HCT116 (cell line): ENCODE results near the gene LCN6. TPM values are rescaled to one million over a fixed set of nuclear protein-coding genes. Genes with fewer than 3 reads are reported as not detected.

Experiments
- ATAC-seq: fragments of 200-7000 bp; cut with Tn5 transposase; 2 replicates; pipeline ENCODE4 v1.9.1; 2020; ENCODE audit warnings: mild to moderate bottlenecking, moderate library complexity
- BruUV-seq: library from RNA; stranded (reverse); fragments of 400-500 nt; replicated peaks from 2 replicates; lab custom pipeline; 2021; lab: Mats Ljungman, UMichigan
- CTCF ChIA-PET: fragments of 300-600 bp; sonication (Branson Sonifier 250); formaldehyde crosslinking; loops from one replicate; lab custom pipeline; 2021; ENCODE audit warnings: antibody characterized with exemption; lab: Charles Lee
- POLR2A ChIA-PET: fragments of 300-600, 350-600 bp; sonication (Branson Sonifier 250); formaldehyde crosslinking; loops from one replicate; lab custom pipeline; 2021; ENCODE audit warnings: antibody characterized with exemption; lab: Charles Lee
- RAD21 ChIA-PET, 2 experiments: fragments of 300-600 bp; sonication (Branson Sonifier 250); formaldehyde crosslinking; loops; one replicate each; lab custom pipeline; 2023; ENCODE audit warnings: low total read pairs in 2 of 2; ENCODE audit not compliant: uncharacterized antibody in 2 of 2, unreplicated experiment in 2 of 2, low non-redundant PET in 1 of 2; lab: Charles Lee
- DNase-seq: peaks from one replicate; pipeline ENCODE4 v3.0.0-alpha.2; 2010; ENCODE audit warnings: low read depth, low spot score
- H2AFZ ChIP-seq: fragments of 200-600 bp; shearing (Covaris generic), sonication (generic); 2 replicates; pipeline ENCODE4 v1.6.1; 2017; ENCODE audit warnings: low read depth, mixed run types, mixed read lengths, antibody characterized with exemption, low read length; ENCODE audit not compliant: poor library complexity, severe bottlenecking
- H3K27ac ChIP-seq: 2 replicates; pipeline ENCODE4 v1.5.1; 2012; ENCODE audit warnings: low read depth, low read length
- H3K27me3 ChIP-seq: fragments of 200-600 bp; sonication (generic); 2 replicates; pipeline ENCODE4 v1.6.1; 2016; ENCODE audit warnings: mixed run types, low read length, mixed read lengths; ENCODE audit not compliant: insufficient read depth
- H3K36me3 ChIP-seq, 2 experiments: fragments of 200-500 bp in 1 of 2; fragments of 200-600 bp in 1 of 2; sonication (Bioruptor generic) in 1 of 2; sonication (generic) in 1 of 2; 2 replicates each; pipeline versions ENCODE4 v1.5.1 to v1.6.1; 2014 to 2016; ENCODE audit warnings: low read length in 2 of 2, inconsistent platforms in 1 of 2, mixed read lengths in 1 of 2, mixed run types in 1 of 2; ENCODE audit not compliant: insufficient read depth in 2 of 2, control insufficient read depth in 1 of 2
- H3K4me1 ChIP-seq, 2 experiments: fragments of 200-600 bp in 1 of 2; sonication (generic) in 1 of 2; 2 replicates each; pipeline versions ENCODE4 v1.5.1 to v1.6.1; 2012 to 2017; ENCODE audit warnings: low read length in 2 of 2, inconsistent platforms in 1 of 2, mild to moderate bottlenecking in 1 of 2, mixed read lengths in 1 of 2, mixed run types in 1 of 2, moderate library complexity in 1 of 2; ENCODE audit not compliant: insufficient read depth in 2 of 2, control insufficient read depth in 1 of 2
- H3K4me2 ChIP-seq: fragments of 200-600 bp; sonication (generic); 2 replicates; pipeline ENCODE4 v1.6.1; 2017; ENCODE audit warnings: mixed run types, low read length, mixed read lengths
- H3K4me3 ChIP-seq, 2 experiments: fragments of 200-600 bp in 1 of 2; sonication (generic) in 1 of 2; replicated peaks in 1 of 2; 2 replicates each; pipeline ENCODE4 v1.5.1; 2011 to 2016; ENCODE audit warnings: low read length in 2 of 2, control low read depth in 1 of 2, low read depth in 1 of 2, mild to moderate bottlenecking in 1 of 2, mixed read lengths in 1 of 2, mixed run types in 1 of 2
- H3K79me2 ChIP-seq: fragments of 200-600 bp; sonication (generic); 2 replicates; pipeline ENCODE4 v1.6.1; 2017; ENCODE audit warnings: mild to moderate bottlenecking, mixed run types, low read length, moderate library complexity, mixed read lengths; ENCODE audit not compliant: insufficient read depth
- H3K9ac ChIP-seq: fragments of 200-600 bp; sonication (generic); 2 replicates; pipeline ENCODE4 v1.6.1; 2016; ENCODE audit warnings: low read length, mixed read lengths
- H3K9me2 ChIP-seq: fragments of 200-600 bp; sonication (generic), shearing (Covaris generic); 2 replicates; pipeline ENCODE4 v1.6.1; 2017; ENCODE audit warnings: mixed run types, mild to moderate bottlenecking, moderate library complexity; ENCODE audit not compliant: insufficient read depth
- H3K9me3 ChIP-seq, 2 experiments: fragments of 200-500 bp in 1 of 2; fragments of 200-600 bp in 1 of 2; sonication (Bioruptor generic) in 1 of 2; sonication (generic) in 1 of 2; 2 replicates each; pipeline ENCODE4 v1.6.1; 2014 to 2017; ENCODE audit warnings: low read length in 2 of 2, mixed read lengths in 2 of 2, inconsistent platforms in 1 of 2, low read depth in 1 of 2, mild to moderate bottlenecking in 1 of 2, mixed run types in 1 of 2, moderate library complexity in 1 of 2; ENCODE audit not compliant: control insufficient read depth in 1 of 2, insufficient read depth in 1 of 2
- H4K20me1 ChIP-seq: fragments of 200-600 bp; sonication (generic), shearing (Covaris generic); 2 replicates; pipeline ENCODE4 v1.6.1; 2017; ENCODE audit warnings: mixed run types, mild to moderate bottlenecking, moderate library complexity; ENCODE audit not compliant: insufficient read depth
- EGR1 ChIP-seq: IDR thresholded peaks from 2 replicates; pipeline ENCODE4 v1.6.1; 2012; ENCODE audit warnings: low read depth
- EZH2 ChIP-seq: fragments of 200-600 bp; sonication (generic); IDR thresholded peaks from 2 replicates; pipeline ENCODE4 v1.6.1; 2017; ENCODE audit warnings: antibody characterized with exemption, mixed run types
- FOSL1 ChIP-seq: IDR thresholded peaks from 2 replicates; pipeline ENCODE4 v1.6.1; 2012; ENCODE audit warnings: low read depth
- JUND ChIP-seq: IDR thresholded peaks from 2 replicates; pipeline ENCODE4 v1.6.1; 2012
- POLR2AphosphoS5 ChIP-seq: IDR thresholded peaks from 2 replicates; pipeline ENCODE4 v1.6.1; 2011; ENCODE audit warnings: mild to moderate bottlenecking, low read depth, low read length, moderate library complexity
- SP1 ChIP-seq: IDR thresholded peaks from 2 replicates; pipeline ENCODE4 v1.6.1; 2012; ENCODE audit warnings: low read depth
- TCF7L2 ChIP-seq: IDR thresholded peaks from 2 replicates; pipeline ENCODE4 v1.7.0; 2011; ENCODE audit warnings: borderline replicate concordance, inconsistent platforms; ENCODE audit not compliant: insufficient read depth, insufficient read length; ENCODE audit errors: extremely low read depth
- intact Hi-C: fragments of 100-400 bp; cut with micrococcal nuclease; formaldehyde crosslinking; loops from 2 replicates; pipeline ENCODE4 v1.10.0; 2022
- total RNA-seq: library from RNA; stranded (reverse); gene quantifications from one replicate; pipeline ENCODE4 v1.2.1, GENCODE V29; 2021; ENCODE audit not compliant: unreplicated experiment
- TF ChIP-seq, protein P1 (sequence below): IDR thresholded peaks from 2 replicates; pipeline ENCODE4 v1.6.1; 2012
- TF ChIP-seq, protein P2 (sequence below): IDR thresholded peaks from 2 replicates; pipeline ENCODE4 v1.6.1; 2012
- TF ChIP-seq, protein P3 (sequence below), 3 experiments: fragments of 200-600 bp in 1 of 3; sonication (generic) in 1 of 3; IDR thresholded peaks in 2 of 3; conservative IDR thresholded peaks in 1 of 3; 2 replicates each; pipeline ENCODE4 v1.5.1; 2012 to 2017; ENCODE audit warnings: low read depth in 2 of 3, low read length in 2 of 3, antibody characterized with exemption in 1 of 3, borderline replicate concordance in 1 of 3, control low read depth in 1 of 3, mild to moderate bottlenecking in 1 of 3, mixed read lengths in 1 of 3, mixed run types in 1 of 3, moderate library complexity in 1 of 3; ENCODE audit not compliant: insufficient read depth in 1 of 3
- TF ChIP-seq, protein P4 (sequence below): IDR thresholded peaks from 2 replicates; pipeline ENCODE4 v1.6.1; 2012; ENCODE audit warnings: low read depth

The LCN6 gene
- total RNA-seq, 1 experiment from 2014 or later: not detected

DNA sequence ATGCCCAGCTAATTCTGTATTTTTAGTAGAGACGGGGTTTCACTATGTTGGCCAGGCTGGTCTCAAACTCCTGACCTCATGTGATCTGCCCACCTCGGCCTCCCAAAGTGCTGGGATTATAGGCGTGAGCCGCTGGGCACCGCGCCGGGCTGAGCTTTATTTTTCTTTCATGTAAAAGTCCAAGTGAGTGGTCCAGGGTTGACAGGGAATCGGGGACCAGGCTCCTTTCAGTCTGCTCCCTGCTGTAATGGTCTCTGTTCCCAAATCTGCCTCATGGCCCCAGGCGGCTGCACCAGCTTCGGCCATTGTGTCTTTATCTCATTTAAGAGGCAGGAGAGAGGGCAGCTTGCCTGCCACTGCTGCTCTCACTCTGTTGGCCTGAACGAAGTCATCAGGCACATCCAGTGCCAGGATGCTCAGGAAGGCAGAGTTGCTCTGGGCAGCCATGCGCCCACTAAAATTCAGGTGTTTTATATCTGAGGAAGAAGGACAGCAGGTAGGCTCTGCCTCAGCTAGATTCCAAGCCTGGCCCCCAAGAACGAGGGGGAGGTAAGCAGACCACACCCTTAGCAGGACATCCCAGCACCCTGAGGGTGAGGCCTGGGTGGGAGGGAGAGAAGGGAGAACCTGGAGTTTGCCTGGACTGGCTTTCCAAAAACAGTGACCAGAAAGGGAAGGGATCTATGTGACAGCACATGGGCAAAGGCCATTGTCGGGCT is 46.1 kb upstream of the LCN6 start:
- no TSS peak for BruUV-seq

More for the DNA sequence above, 46.1 kb upstream of the LCN6 start:
- CTCF ChIA-PET: interaction anchor here (0.9 to 1.3 kb wide), 3 partner anchors 48 to 241 kb away, joined by 4 read pairs; partner anchors contain the start of gene AJM1
- no peaks in the 10 kb centered on the region for H4K20me1 ChIP-seq
- intact Hi-C loops: no loop called here
- peaks cover 12% of the 10 kb centered on the region; the same call in 1 of the 2 replicates for H3K79me2 ChIP-seq
- H3K9ac ChIP-seq: no peak overlapping the region
- no peak overlapping the region for H3K27ac ChIP-seq
- H3K4me2 ChIP-seq: no peak overlapping the region
- no peaks in the 10 kb centered on the region for H3K9me3 ChIP-seq
- POLR2A ChIA-PET: no interaction called here
- H3K27me3 ChIP-seq: no peaks in the 10 kb centered on the region
- no peak overlapping the region for H2AFZ ChIP-seq
- no peaks in the 10 kb centered on the region; a peak in 1 of 4 replicates for H3K36me3 ChIP-seq
- peaks cover 12 to 33% of the 10 kb centered on the region in 2 experiments for H3K4me1 ChIP-seq
- H3K4me3 ChIP-seq: no peak overlapping the region
- RAD21 ChIA-PET: no interaction called here
- ATAC-seq: no peak
- no peak for DNase-seq
- H3K9me2 ChIP-seq: no peaks in the 10 kb centered on the region
- TF ChIP-seq FOSL1 (no peak), JUND (no peak), TCF7L2 (no peak), SP1 (no peak), POLR2AphosphoS5 (no peak), EZH2 (no peak), EGR1 (no peak)
- TF ChIP-seq, protein P1, sequence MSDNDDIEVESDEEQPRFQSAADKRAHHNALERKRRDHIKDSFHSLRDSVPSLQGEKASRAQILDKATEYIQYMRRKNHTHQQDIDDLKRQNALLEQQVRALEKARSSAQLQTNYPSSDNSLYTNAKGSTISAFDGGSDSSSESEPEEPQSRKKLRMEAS: no peak
- TF ChIP-seq, protein P2, sequence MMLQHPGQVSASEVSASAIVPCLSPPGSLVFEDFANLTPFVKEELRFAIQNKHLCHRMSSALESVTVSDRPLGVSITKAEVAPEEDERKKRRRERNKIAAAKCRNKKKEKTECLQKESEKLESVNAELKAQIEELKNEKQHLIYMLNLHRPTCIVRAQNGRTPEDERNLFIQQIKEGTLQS: no peak
- TF ChIP-seq, protein P3, sequence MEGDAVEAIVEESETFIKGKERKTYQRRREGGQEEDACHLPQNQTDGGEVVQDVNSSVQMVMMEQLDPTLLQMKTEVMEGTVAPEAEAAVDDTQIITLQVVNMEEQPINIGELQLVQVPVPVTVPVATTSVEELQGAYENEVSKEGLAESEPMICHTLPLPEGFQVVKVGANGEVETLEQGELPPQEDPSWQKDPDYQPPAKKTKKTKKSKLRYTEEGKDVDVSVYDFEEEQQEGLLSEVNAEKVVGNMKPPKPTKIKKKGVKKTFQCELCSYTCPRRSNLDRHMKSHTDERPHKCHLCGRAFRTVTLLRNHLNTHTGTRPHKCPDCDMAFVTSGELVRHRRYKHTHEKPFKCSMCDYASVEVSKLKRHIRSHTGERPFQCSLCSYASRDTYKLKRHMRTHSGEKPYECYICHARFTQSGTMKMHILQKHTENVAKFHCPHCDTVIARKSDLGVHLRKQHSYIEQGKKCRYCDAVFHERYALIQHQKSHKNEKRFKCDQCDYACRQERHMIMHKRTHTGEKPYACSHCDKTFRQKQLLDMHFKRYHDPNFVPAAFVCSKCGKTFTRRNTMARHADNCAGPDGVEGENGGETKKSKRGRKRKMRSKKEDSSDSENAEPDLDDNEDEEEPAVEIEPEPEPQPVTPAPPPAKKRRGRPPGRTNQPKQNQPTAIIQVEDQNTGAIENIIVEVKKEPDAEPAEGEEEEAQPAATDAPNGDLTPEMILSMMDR (IDR thresholded peaks at IDR 0.05 in 2 of 3, conservative IDR thresholded peaks at IDR 0.05 in 1 of 3; ENCODE audit: borderline replicate concordance in 1 of 3, insufficient read depth in 1 of 3, low read depth in 2 of 3, low read length in 2 of 3): no peak
- TF ChIP-seq, protein P4, sequence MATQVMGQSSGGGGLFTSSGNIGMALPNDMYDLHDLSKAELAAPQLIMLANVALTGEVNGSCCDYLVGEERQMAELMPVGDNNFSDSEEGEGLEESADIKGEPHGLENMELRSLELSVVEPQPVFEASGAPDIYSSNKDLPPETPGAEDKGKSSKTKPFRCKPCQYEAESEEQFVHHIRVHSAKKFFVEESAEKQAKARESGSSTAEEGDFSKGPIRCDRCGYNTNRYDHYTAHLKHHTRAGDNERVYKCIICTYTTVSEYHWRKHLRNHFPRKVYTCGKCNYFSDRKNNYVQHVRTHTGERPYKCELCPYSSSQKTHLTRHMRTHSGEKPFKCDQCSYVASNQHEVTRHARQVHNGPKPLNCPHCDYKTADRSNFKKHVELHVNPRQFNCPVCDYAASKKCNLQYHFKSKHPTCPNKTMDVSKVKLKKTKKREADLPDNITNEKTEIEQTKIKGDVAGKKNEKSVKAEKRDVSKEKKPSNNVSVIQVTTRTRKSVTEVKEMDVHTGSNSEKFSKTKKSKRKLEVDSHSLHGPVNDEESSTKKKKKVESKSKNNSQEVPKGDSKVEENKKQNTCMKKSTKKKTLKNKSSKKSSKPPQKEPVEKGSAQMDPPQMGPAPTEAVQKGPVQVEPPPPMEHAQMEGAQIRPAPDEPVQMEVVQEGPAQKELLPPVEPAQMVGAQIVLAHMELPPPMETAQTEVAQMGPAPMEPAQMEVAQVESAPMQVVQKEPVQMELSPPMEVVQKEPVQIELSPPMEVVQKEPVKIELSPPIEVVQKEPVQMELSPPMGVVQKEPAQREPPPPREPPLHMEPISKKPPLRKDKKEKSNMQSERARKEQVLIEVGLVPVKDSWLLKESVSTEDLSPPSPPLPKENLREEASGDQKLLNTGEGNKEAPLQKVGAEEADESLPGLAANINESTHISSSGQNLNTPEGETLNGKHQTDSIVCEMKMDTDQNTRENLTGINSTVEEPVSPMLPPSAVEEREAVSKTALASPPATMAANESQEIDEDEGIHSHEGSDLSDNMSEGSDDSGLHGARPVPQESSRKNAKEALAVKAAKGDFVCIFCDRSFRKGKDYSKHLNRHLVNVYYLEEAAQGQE: no peak
